Gastroesophageal sphincter (tissue), 3 donors: ENCODE measurements around the gene MYT1.

Source experiments
- CTCF ChIP-seq, 4 experiments: fragments of 200-600 bp in 2 of 4; fragments of 450-650 bp in 2 of 4; sonication (generic) in 1 of 4; IDR thresholded peaks; one replicate each; pipeline ENCODE4 v1.5.1; 2017 to 2019; ENCODE audit warnings: antibody characterized with exemption in 4 of 4, mild to moderate bottlenecking in 2 of 4, moderate library complexity in 2 of 4
- EP300 ChIP-seq: sonication (generic); formaldehyde crosslinking; IDR thresholded peaks from one replicate; pipeline ENCODE4 v1.6.1; 2017; ENCODE audit warnings: antibody characterized with exemption, mild to moderate bottlenecking
- POLR2A ChIP-seq, 2 donors: fragments of 450-650 bp; IDR thresholded peaks; one replicate each; pipeline ENCODE4 v1.6.1; 2017; ENCODE audit warnings: antibody characterized with exemption in 2 of 2, mild to moderate bottlenecking in 2 of 2, moderate library complexity in 1 of 2

GRCh38 chr20:64167676-64168075 is 3.4 kb downstream of the MYT1 start:
- TF ChIP-seq EP300, result no peak
- no peak for TF ChIP-seq CTCF (IDR thresholded peaks at IDR 0.05)
- no peak for TF ChIP-seq POLR2A (IDR thresholded peaks at IDR 0.05)
